WI38 (cell line): ENCODE results near the gene KCND3.

ENCODE experiments used
- H3K4me3 ChIP-seq: 2 replicates; pipeline ENCODE4 v1.5.1; 2011; ENCODE audit warnings: low read depth, mild to moderate bottlenecking, control low read depth, low read length
- CTCF ChIP-seq: IDR thresholded peaks from 2 replicates; pipeline ENCODE4 v1.5.1; 2012; ENCODE audit warnings: low read depth, mild to moderate bottlenecking, control low read depth, low read length

KCND3 gene

GRCh38 chr1:111720977-111721786, 268.3 kb downstream of the KCND3 start:
- no peak for TF ChIP-seq CTCF

More at GRCh38 chr1:111720977-111721786, 268.3 kb downstream of the KCND3 start:
- H3K4me3 ChIP-seq = no peak overlapping the region
